ENCODE results near the gene UGT1A8.

- TF ChIP-seq EZH2phosphoT487 (IDR thresholded peaks at IDR 0.05; ENCODE audit: insufficient read depth, low read depth) (no peak), EZH2 (IDR thresholded peaks at IDR 0.05; ENCODE audit: insufficient read depth, poor library complexity, severe bottlenecking) (no peak)
Observed at GRCh38 chr2:233814056-233814835, 196.8 kb downstream of the UGT1A8 start.

Data from GM23248 (cell line).